Testis (tissue), 2 donors: ENCODE results near the gene CDH4.

Experiments used
- CTCF ChIP-seq, 3 experiments: fragments of 450-650 bp in 2 of 3; fragments of 200-600 bp in 1 of 3; sonication (generic) in 1 of 3; IDR thresholded peaks; one replicate each; pipeline ENCODE4 v1.5.1; 2016 to 2019; ENCODE audit warnings: antibody characterized with exemption in 3 of 3, mild to moderate bottlenecking in 2 of 3, moderate library complexity in 1 of 3
- POLR2A ChIP-seq: fragments of 450-650 bp; IDR thresholded peaks from one replicate; pipeline ENCODE4 v1.6.1; 2017; ENCODE audit warnings: antibody characterized with exemption, mild to moderate bottlenecking, moderate library complexity

DNA sequence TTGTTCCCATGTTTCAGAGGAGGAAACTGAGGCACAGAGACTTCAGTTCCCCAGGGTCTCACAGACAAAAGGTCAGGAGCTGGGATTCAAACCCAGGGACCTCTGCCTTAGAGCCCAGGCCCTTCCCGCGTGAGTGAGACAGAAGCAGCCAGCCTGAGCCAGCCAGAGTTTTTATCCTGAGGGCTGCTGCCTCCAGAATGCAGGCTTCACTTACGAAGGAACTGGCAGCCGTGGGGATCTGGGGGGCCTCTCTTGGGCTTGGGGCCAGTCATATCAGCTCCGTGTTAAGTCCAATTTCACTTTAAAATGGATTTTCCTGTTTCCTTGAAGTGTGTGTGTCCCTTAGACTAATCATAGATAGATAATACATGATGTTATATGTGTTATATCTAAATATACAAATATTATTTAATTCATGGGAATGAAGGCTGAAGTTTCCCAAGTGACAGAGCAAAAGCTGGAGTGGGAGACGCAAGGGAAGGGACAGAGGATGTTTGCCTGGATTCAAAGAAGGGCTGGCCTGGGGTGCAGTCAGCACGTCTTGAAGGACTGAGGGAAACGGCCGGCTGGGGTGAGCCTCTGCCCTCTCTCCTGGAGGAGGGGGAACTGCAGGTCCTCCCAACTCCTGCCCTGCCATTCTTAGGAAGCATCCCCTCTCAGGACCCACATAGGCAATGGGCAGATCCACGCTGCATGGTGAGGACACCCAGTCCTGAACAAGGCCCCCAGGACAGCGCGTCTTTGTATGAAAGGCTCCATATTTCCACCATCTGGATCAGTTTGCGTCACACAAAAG, 320.1 kb downstream of the CDH4 start:
- TF ChIP-seq POLR2A, result no peak
- no peak for TF ChIP-seq CTCF (IDR thresholded peaks at IDR 0.05)
